Measurements from ENCODE around the gene MICAL2. TPM values are rescaled to one million over a fixed set of nuclear protein-coding genes. Genes with fewer than 3 reads are reported as not detected.

The MICAL2 gene
- total RNA-seq, 2 donors from 2014 or later, result 1.5 to 1.9 TPM

DNA sequence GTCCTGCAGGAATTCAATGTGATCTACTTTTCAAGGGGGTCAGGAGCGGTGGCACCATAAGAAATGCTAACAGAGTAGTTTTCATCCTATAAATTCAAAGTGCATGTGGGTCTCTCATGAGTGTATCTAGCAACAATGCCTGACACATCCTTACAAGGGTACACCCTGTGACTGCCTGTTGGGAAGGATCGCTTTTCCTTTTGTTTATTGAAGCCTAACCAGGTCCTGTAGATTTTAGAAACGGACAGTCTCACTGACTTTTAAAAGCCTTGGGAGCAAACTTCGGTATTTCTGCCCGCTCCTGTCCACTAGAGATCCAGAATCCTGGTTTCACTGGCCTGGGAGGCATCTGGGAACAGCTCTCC, 102.4 kb downstream of the MICAL2 start:
- no peak overlapping the region for H3K9ac ChIP-seq (ENCODE audit: extremely low read depth, low read length, poor library complexity, severe bottlenecking)

DNA sequence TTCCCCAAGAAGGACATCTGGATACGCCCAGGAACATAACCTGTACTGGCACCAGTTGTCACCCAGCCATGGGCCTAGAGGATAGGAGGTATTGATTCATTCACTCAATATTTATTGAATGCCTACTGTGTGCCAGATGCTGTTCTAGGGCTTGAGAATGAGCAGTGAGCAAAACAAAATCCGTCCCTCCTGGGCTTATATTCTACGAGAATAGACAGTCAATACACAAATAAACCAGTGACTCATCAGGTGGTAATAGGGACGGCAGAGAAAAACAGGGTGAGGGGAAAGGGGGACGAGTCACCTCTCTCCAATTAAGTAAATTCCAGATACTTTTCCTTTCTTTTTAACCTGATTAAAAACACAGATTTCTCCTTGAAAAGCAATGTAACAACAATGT, 103.5 kb downstream of the MICAL2 start:
- Mint-ChIP-seq H3K36me3 (ENCODE audit: low read depth) (no peaks in the 10 kb centered on the region), H3K9me3 (no peaks in the 10 kb centered on the region), H3K4me3 (no peak overlapping the region), H3K27me3 (ENCODE audit: insufficient read depth) (no peaks in the 10 kb centered on the region), H3K4me1 (peaks cover 16% of the 10 kb centered on the region), H3K27ac (no peak overlapping the region)
- WGBS, 2 experiments (ENCODE audit: insufficient coverage in 1 of 2, insufficient read length in 1 of 2), result 77 to 88% methylated on average over 3 to 5 of the region's 5 CpGs
- H3K4me1 ChIP-seq (ENCODE audit: control insufficient read depth, insufficient read depth, low read length), result peaks cover 3% of the 10 kb centered on the region
- no peaks in the 10 kb centered on the region for H3K36me3 ChIP-seq (ENCODE audit: control insufficient read depth, insufficient read depth, low read length)
- no peaks in the 10 kb centered on the region for H3K9me3 ChIP-seq (ENCODE audit: control insufficient read depth, low read length)
- TF ChIP-seq, protein P1, sequence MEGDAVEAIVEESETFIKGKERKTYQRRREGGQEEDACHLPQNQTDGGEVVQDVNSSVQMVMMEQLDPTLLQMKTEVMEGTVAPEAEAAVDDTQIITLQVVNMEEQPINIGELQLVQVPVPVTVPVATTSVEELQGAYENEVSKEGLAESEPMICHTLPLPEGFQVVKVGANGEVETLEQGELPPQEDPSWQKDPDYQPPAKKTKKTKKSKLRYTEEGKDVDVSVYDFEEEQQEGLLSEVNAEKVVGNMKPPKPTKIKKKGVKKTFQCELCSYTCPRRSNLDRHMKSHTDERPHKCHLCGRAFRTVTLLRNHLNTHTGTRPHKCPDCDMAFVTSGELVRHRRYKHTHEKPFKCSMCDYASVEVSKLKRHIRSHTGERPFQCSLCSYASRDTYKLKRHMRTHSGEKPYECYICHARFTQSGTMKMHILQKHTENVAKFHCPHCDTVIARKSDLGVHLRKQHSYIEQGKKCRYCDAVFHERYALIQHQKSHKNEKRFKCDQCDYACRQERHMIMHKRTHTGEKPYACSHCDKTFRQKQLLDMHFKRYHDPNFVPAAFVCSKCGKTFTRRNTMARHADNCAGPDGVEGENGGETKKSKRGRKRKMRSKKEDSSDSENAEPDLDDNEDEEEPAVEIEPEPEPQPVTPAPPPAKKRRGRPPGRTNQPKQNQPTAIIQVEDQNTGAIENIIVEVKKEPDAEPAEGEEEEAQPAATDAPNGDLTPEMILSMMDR (conservative IDR thresholded peaks at IDR 0.05), result no peak
- no peak overlapping the region for H3K27ac ChIP-seq (ENCODE audit: low read depth, low read length)
- no peak overlapping the region for H3K4me3 ChIP-seq (ENCODE audit: low read length)
- no peak overlapping the region for H3K9ac ChIP-seq (ENCODE audit: extremely low read depth, low read length, poor library complexity, severe bottlenecking)
- no peaks in the 10 kb centered on the region for H3K27me3 ChIP-seq (ENCODE audit: control insufficient read depth, insufficient read depth, low read length, poor library complexity, severe bottlenecking)
- no peak for DNase-seq

More for the DNA sequence above, 102.4 kb downstream of the MICAL2 start:
- Mint-ChIP-seq H3K4me1 (peaks cover 11% of the 10 kb centered on the region), H3K9me3 (no peaks in the 10 kb centered on the region), H3K36me3 (ENCODE audit: low read depth) (no peaks in the 10 kb centered on the region), H3K27me3 (ENCODE audit: insufficient read depth) (no peaks in the 10 kb centered on the region), H3K27ac (no peak overlapping the region), H3K4me3 (no peak overlapping the region)
- no peak overlapping the region for H3K27ac ChIP-seq (ENCODE audit: low read depth, low read length)
- no peaks in the 10 kb centered on the region for H3K9me3 ChIP-seq (ENCODE audit: control insufficient read depth, low read length)
- H3K4me1 ChIP-seq (ENCODE audit: control insufficient read depth, insufficient read depth, low read length), result no peaks in the 10 kb centered on the region
- H3K36me3 ChIP-seq (ENCODE audit: control insufficient read depth, insufficient read depth, low read length), result no peaks in the 10 kb centered on the region
- TF ChIP-seq, protein P1 (conservative IDR thresholded peaks at IDR 0.05), result no peak
- no peak overlapping the region for H3K4me3 ChIP-seq (ENCODE audit: low read length)
- H3K27me3 ChIP-seq (ENCODE audit: control insufficient read depth, insufficient read depth, low read length, poor library complexity, severe bottlenecking), result no peaks in the 10 kb centered on the region
- 91 to 94% methylated on average over 5 of the region's 5 CpGs for WGBS, 2 experiments (ENCODE audit: insufficient coverage in 1 of 2, insufficient read length in 1 of 2)
- DNase-seq, result no peak

DNA sequence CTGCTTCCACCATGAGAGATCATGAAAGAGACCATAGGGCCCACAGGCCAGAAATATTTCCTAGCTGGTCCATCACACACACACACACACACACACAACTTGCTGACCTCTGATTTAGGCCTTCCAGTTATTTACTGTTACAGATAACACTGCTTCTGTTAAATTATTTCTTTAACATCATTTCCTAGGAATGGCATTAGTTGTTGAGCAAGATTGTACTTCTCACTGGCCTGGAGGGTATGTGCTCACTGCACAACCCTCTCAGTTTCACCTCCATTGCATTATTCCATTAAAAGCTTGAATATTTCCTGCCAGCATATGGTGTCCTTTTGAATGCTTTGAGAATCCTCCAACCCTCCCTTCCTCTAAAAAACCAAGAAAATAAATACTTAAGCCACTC, 104.4 kb downstream of the MICAL2 start:
- Mint-ChIP-seq H3K9me3 (no peaks in the 10 kb centered on the region), H3K4me1 (peaks cover 21% of the 10 kb centered on the region), H3K27ac (no peak overlapping the region), H3K27me3 (ENCODE audit: insufficient read depth) (no peaks in the 10 kb centered on the region), H3K4me3 (no peak overlapping the region), H3K36me3 (ENCODE audit: low read depth) (no peaks in the 10 kb centered on the region)
- H3K9ac ChIP-seq (ENCODE audit: extremely low read depth, low read length, poor library complexity, severe bottlenecking), result no peak overlapping the region
- H3K27ac ChIP-seq (ENCODE audit: low read depth, low read length), result no peak overlapping the region
- no peaks in the 10 kb centered on the region for H3K27me3 ChIP-seq (ENCODE audit: control insufficient read depth, insufficient read depth, low read length, poor library complexity, severe bottlenecking)
- no peak for DNase-seq
- no peaks in the 10 kb centered on the region for H3K9me3 ChIP-seq (ENCODE audit: control insufficient read depth, low read length)
- H3K4me3 ChIP-seq (ENCODE audit: low read length), result no peak overlapping the region
- TF ChIP-seq, protein P1 (conservative IDR thresholded peaks at IDR 0.05), result no peak
- no peaks in the 10 kb centered on the region for H3K36me3 ChIP-seq (ENCODE audit: control insufficient read depth, insufficient read depth, low read length)
- H3K4me1 ChIP-seq (ENCODE audit: control insufficient read depth, insufficient read depth, low read length), result peaks cover 6% of the 10 kb centered on the region
